OCI-LY3 (cell line): Measurements from ENCODE around the gene RAI1.
A peak's percentile ranks its signal among the peaks of the same experiment; 100 is the strongest.

Source experiments
- H2AFZ ChIP-seq: fragments of 200-600, 300-600 bp; shearing (Covaris generic); 2 replicates; pipeline ENCODE4 v1.6.0; 2014; ENCODE audit warnings: antibody characterized with exemption, low read depth, low read length
- H3K27ac ChIP-seq: fragments of 200-600, 300-600 bp; sonication (generic); 2 replicates; pipeline ENCODE4 v1.5.1; 2014; ENCODE audit warnings: mild to moderate bottlenecking, low read length, moderate library complexity, mixed read lengths
- H3K27me3 ChIP-seq: fragments of 200-600, 300-600 bp; sonication (generic); 2 replicates; pipeline ENCODE4 v1.6.1; 2014; ENCODE audit warnings: low read depth, low read length, mixed read lengths
- H3K36me3 ChIP-seq: fragments of 200-600, 300-600 bp; sonication (generic); replicated peaks from 2 replicates; pipeline ENCODE3; 2014; ENCODE audit warnings: low read depth, low read length, mixed read lengths
- H3K4me1 ChIP-seq: fragments of 300-600, 200-600 bp; sonication (generic); 2 replicates; pipeline ENCODE4 v1.6.1; 2014; ENCODE audit warnings: low read length, mixed read lengths
- H3K4me2 ChIP-seq: fragments of 200-600, 300-600 bp; sonication (generic); 2 replicates; pipeline ENCODE4 v1.6.1; 2014; ENCODE audit warnings: low read length, mixed read lengths
- H3K4me3 ChIP-seq: fragments of 300-600, 200-600 bp; sonication (generic); 2 replicates; pipeline ENCODE4 v1.5.1; 2014; ENCODE audit warnings: antibody characterized with exemption, mild to moderate bottlenecking, low read length, moderate library complexity
- H3K79me2 ChIP-seq: fragments of 300-600, 200-600 bp; shearing (Covaris generic); 2 replicates; pipeline ENCODE4 v1.6.1; 2014; ENCODE audit warnings: mild to moderate bottlenecking, low read length, mixed read lengths
- H3K9ac ChIP-seq: fragments of 300-600, 200-600 bp; shearing (Covaris generic); 2 replicates; pipeline ENCODE4 v1.6.0; 2014; ENCODE audit warnings: mild to moderate bottlenecking, low read length, moderate library complexity
- H3K9me3 ChIP-seq: fragments of 200-600, 300-600 bp; shearing (Covaris generic); 2 replicates; pipeline ENCODE4 v1.6.1; 2014; ENCODE audit warnings: low read length, mixed read lengths; ENCODE audit not compliant: insufficient read depth
- H4K20me1 ChIP-seq: fragments of 200-600, 300-600 bp; sonication (generic); 2 replicates; pipeline ENCODE4 v1.6.1; 2016; ENCODE audit warnings: low read length, mixed read lengths; ENCODE audit not compliant: insufficient read depth
- CTCF ChIP-seq: fragments of 200-600, 300-600 bp; sonication (generic); IDR thresholded peaks from 2 replicates; pipeline ENCODE4 v1.5.1; 2014; ENCODE audit warnings: antibody characterized with exemption, low read length, low read depth
- EZH2phosphoT487 ChIP-seq: fragments of 200-600 bp; shearing (Covaris generic); IDR thresholded peaks from 2 replicates; pipeline ENCODE4 v1.6.1; 2018; ENCODE audit warnings: antibody characterized with exemption, mixed run types, low read depth

The RAI1 gene

GRCh38 chr17:17754719-17755686 is 73.7 kb downstream of the RAI1 start:
- Histone ChIP-seq H3K79me2 (peaks cover 6% of the 10 kb centered on the region; the same call in 1 of the 2 replicates), H3K4me1 (peaks cover 32% of the 10 kb centered on the region), H3K9ac (no peak overlapping the region), H3K27ac (no peak overlapping the region), H3K4me3 (no peak overlapping the region), H2AFZ (no peak overlapping the region), H4K20me1 (no peaks in the 10 kb centered on the region), H3K36me3 (no peaks in the 10 kb centered on the region), H3K4me2 (no peak overlapping the region), H3K9me3 (no peaks in the 10 kb centered on the region; the same call in 1 of the 2 replicates), H3K27me3 (no peaks in the 10 kb centered on the region)
- TF ChIP-seq EZH2phosphoT487 (no peak), CTCF (no peak)

GRCh38 chr17:17755715-17756114 is 74.5 kb downstream of the RAI1 start:
- Histone ChIP-seq H3K9me3 (no peaks in the 10 kb centered on the region; the same call in 1 of the 2 replicates), H3K36me3 (no peaks in the 10 kb centered on the region), H3K4me3 (no peak overlapping the region), H3K4me1 (peaks cover 26% of the 10 kb centered on the region), H4K20me1 (no peaks in the 10 kb centered on the region), H3K4me2 (no peak overlapping the region), H3K27me3 (no peaks in the 10 kb centered on the region), H3K9ac (no peak overlapping the region), H3K79me2 (peaks cover 6% of the 10 kb centered on the region; the same call in 1 of the 2 replicates), H3K27ac (no peak overlapping the region), H2AFZ (no peak overlapping the region)
- TF ChIP-seq EZH2phosphoT487 (no peak), CTCF (no peak)

DNA sequence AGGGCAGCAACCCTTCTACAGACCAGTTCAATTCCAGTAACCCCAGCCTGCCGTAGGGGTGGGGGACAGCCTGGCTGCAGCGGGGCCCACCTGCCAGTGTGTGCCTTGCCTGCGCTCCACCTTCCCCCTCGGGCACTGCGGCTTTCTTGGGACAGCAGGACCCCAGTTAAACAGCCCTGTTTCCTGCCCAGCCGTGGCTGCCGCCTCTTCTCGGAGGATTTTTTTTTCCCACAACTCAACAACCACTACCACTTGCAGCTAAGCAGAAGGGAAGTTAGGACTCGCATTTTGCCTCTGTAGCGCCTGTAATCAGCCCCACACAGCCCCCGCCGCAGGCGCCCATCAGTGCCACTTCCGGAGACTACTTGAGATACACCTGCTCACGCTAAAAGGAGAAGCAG is 76.1 kb downstream of the RAI1 start:
- H4K20me1 ChIP-seq = no peaks in the 10 kb centered on the region
- TF ChIP-seq EZH2phosphoT487 = no peak
- TF ChIP-seq CTCF = no peak
- H3K4me2 ChIP-seq = peak overlapping the region; percentile 22; the same call in 1 of the 2 replicates
- no peak overlapping the region for H3K4me3 ChIP-seq
- no peaks in the 10 kb centered on the region for H3K27me3 ChIP-seq
- H3K79me2 ChIP-seq = peaks cover 6% of the 10 kb centered on the region; the same call in 1 of the 2 replicates
- H3K36me3 ChIP-seq = no peaks in the 10 kb centered on the region
- H3K4me1 ChIP-seq = peaks cover 15% of the 10 kb centered on the region
- H3K27ac ChIP-seq = no peak overlapping the region
- no peak overlapping the region for H3K9ac ChIP-seq
- H2AFZ ChIP-seq = no peak overlapping the region
- H3K9me3 ChIP-seq = no peaks in the 10 kb centered on the region

- Histone ChIP-seq H3K36me3 (no peaks in the 10 kb centered on the region), H3K4me2 (no peak overlapping the region), H2AFZ (no peak overlapping the region), H3K27ac (no peak overlapping the region), H3K4me3 (no peak overlapping the region), H3K27me3 (no peaks in the 10 kb centered on the region), H4K20me1 (no peaks in the 10 kb centered on the region), H3K9ac (no peak overlapping the region), H3K4me1 (peaks cover 11% of the 10 kb centered on the region), H3K79me2 (no peaks in the 10 kb centered on the region; the same call in 1 of the 2 replicates), H3K9me3 (no peaks in the 10 kb centered on the region)
- TF ChIP-seq CTCF = no peak
- no peak for TF ChIP-seq EZH2phosphoT487
Observed at GRCh38 chr17:17757956-17758845, 76.9 kb downstream of the RAI1 start.
